HG02970 (cell line): ENCODE data around the gene HPSE.

Experiments
- ATAC-seq: cut with Tn5 transposase; IDR thresholded peaks from one replicate; pipeline ENCODE4 v1.9.1; 2021; ENCODE audit warnings: mild to moderate bottlenecking, moderate library complexity, moderate number of reproducible peaks; ENCODE audit not compliant: unreplicated experiment, low FRiP score

Gene HPSE

GRCh38 chr4:83251447-83251830 is 83.2 kb downstream of the HPSE start:
- ATAC-seq, result no peak

- ATAC-seq, result no peak
Observed at GRCh38 chr4:83250687-83251446, 83.8 kb downstream of the HPSE start.

- no peak for ATAC-seq
Observed at GRCh38 chr4:83248486-83248885, 86.2 kb downstream of the HPSE start.

- no peak for ATAC-seq
Observed at GRCh38 chr4:83247415-83248357, 87.0 kb downstream of the HPSE start.
